ENCODE data around the gene SMARCC1.

GRCh38 chr3:47701388-47701787 lies 80.3 kb downstream of the SMARCC1 start:
- TF ChIP-seq CTCF (conservative IDR thresholded peaks at IDR 0.05; ENCODE audit: low read depth, low read length) (no peak), EZH2 (IDR thresholded peaks at IDR 0.05; ENCODE audit: low read length, unreplicated experiment) (no peak)
